ENCODE data around the gene ATXN1. TPM values are rescaled to one million over a fixed set of nuclear protein-coding genes. Genes with fewer than 3 reads are reported as not detected.

Gene ATXN1
- polyA plus RNA-seq, 1 donor (not counting 4 experiments of a cell fraction or from before 2014, with no cell fraction given), result 9.7 TPM

GRCh38 chr6:16727996-16728395, 33.3 kb downstream of the ATXN1 start:
- H3K9me3 ChIP-seq (ENCODE audit: control insufficient read depth, low read depth, low read length), result no peaks in the 10 kb centered on the region
- H3K9ac ChIP-seq (ENCODE audit: control insufficient read depth, extremely low read depth, insufficient read depth, low read length), result no peak overlapping the region
- dilution Hi-C loops (cut with MboI; ENCODE audit: extremely low pct_ligation_motif_present, low sequenced_read_pairs), result no loop called here
- H2AFZ ChIP-seq (ENCODE audit: control insufficient read depth, low read length), result no peak overlapping the region
- DNase-seq (ENCODE audit: low read depth, low spot score) (no peak), FAIRE-seq (no peak)
- peaks cover 12% of the 10 kb centered on the region for H3K79me2 ChIP-seq (ENCODE audit: control insufficient read depth, insufficient read depth, low read length)
- no peaks in the 10 kb centered on the region for H3K36me3 ChIP-seq (ENCODE audit: control insufficient read depth in 2 of 2, extremely low read depth in 1 of 2, insufficient read depth in 2 of 2, low read length in 2 of 2)
- H3K27ac ChIP-seq (ENCODE audit: control insufficient read depth, insufficient read depth, low read length), result no peak overlapping the region
- H3K27me3 ChIP-seq (ENCODE audit: control insufficient read depth, extremely low read depth, insufficient read depth, low read length), result no peaks in the 10 kb centered on the region
- peaks cover 40% of the 10 kb centered on the region for H3K4me1 ChIP-seq (ENCODE audit: control insufficient read depth, extremely low read depth, insufficient read depth, low read length)
- no peak overlapping the region for H3K4me2 ChIP-seq (ENCODE audit: control insufficient read depth, extremely low read depth, insufficient read depth, low read depth, low read length)
- no peaks in the 10 kb centered on the region for H3K9me1 ChIP-seq (ENCODE audit: control insufficient read depth, extremely low read depth, insufficient read depth, low read length)
- TF ChIP-seq EZH2 (IDR thresholded peaks at IDR 0.05; ENCODE audit: low read length) (no peak), CTCF (optimal IDR thresholded peaks at IDR 0.05 in 1 of 3, IDR thresholded peaks at IDR 0.05 in 1 of 3, conservative IDR thresholded peaks at IDR 0.05 in 1 of 3; ENCODE audit: extremely low read depth in 1 of 3, insufficient read depth in 2 of 3, low read length in 3 of 3) (no peak)
- no peak overlapping the region for H3K4me3 ChIP-seq (ENCODE audit: control insufficient read depth in 2 of 3, extremely low read depth in 1 of 3, insufficient read depth in 2 of 3, low read depth in 1 of 3, low read length in 3 of 3)
- H4K20me1 ChIP-seq (ENCODE audit: control insufficient read depth, extremely low read depth, insufficient read depth, low read length), result no peaks in the 10 kb centered on the region

- H3K36me3 ChIP-seq (ENCODE audit: control insufficient read depth in 2 of 2, extremely low read depth in 1 of 2, insufficient read depth in 2 of 2, low read length in 2 of 2), result no peaks in the 10 kb centered on the region
- H3K9me3 ChIP-seq (ENCODE audit: control insufficient read depth, low read depth, low read length), result no peaks in the 10 kb centered on the region
- dilution Hi-C loops (cut with MboI; ENCODE audit: extremely low pct_ligation_motif_present, low sequenced_read_pairs), result no loop called here
- TF ChIP-seq CTCF (optimal IDR thresholded peaks at IDR 0.05 in 1 of 3, IDR thresholded peaks at IDR 0.05 in 1 of 3, conservative IDR thresholded peaks at IDR 0.05 in 1 of 3; ENCODE audit: extremely low read depth in 1 of 3, insufficient read depth in 2 of 3, low read length in 3 of 3) (no peak), EZH2 (IDR thresholded peaks at IDR 0.05; ENCODE audit: low read length) (no peak)
- H3K4me2 ChIP-seq (ENCODE audit: control insufficient read depth, extremely low read depth, insufficient read depth, low read depth, low read length), result peak overlapping the region; percentile 87
- no peak overlapping the region for H2AFZ ChIP-seq (ENCODE audit: control insufficient read depth, low read length)
- peaks cover 64% of the 10 kb centered on the region for H3K4me1 ChIP-seq (ENCODE audit: control insufficient read depth, extremely low read depth, insufficient read depth, low read length)
- peak overlapping the region; percentile 53 for H3K9ac ChIP-seq (ENCODE audit: control insufficient read depth, extremely low read depth, insufficient read depth, low read length)
- no peaks in the 10 kb centered on the region for H4K20me1 ChIP-seq (ENCODE audit: control insufficient read depth, extremely low read depth, insufficient read depth, low read length)
- DNase-seq (ENCODE audit: low read depth, low spot score) (no peak), FAIRE-seq (peak; percentile 39)
- H3K27ac ChIP-seq (ENCODE audit: control insufficient read depth, insufficient read depth, low read length), result peak overlapping the region; percentile 97
- no peaks in the 10 kb centered on the region for H3K9me1 ChIP-seq (ENCODE audit: control insufficient read depth, extremely low read depth, insufficient read depth, low read length)
- no peak overlapping the region for H3K4me3 ChIP-seq (ENCODE audit: control insufficient read depth in 2 of 3, extremely low read depth in 1 of 3, insufficient read depth in 2 of 3, low read depth in 1 of 3, low read length in 3 of 3)
- no peaks in the 10 kb centered on the region for H3K27me3 ChIP-seq (ENCODE audit: control insufficient read depth, extremely low read depth, insufficient read depth, low read length)
- H3K79me2 ChIP-seq (ENCODE audit: control insufficient read depth, insufficient read depth, low read length), result peaks cover 9% of the 10 kb centered on the region
These were observed 36.0 kb downstream of the ATXN1 start for GRCh38 chr6:16725145-16725864.

Data from keratinocyte (primary cell).